Upper lobe of left lung (tissue), 4 donors: ENCODE measurements around the gene SKIL.

Experiments
- CTCF ChIP-seq, 6 experiments: fragments of 450-650 bp in 4 of 6; fragments of 200-600 bp in 2 of 6; sonication (generic) in 2 of 6; IDR thresholded peaks; one replicate each; pipeline ENCODE4 v1.5.1; 2016 to 2019; ENCODE audit warnings: antibody characterized with exemption in 6 of 6
- EP300 ChIP-seq, 4 donors: sonication (generic); formaldehyde crosslinking; IDR thresholded peaks; one replicate each; pipeline ENCODE4 v1.5.1; 2017; ENCODE audit warnings: antibody characterized with exemption in 4 of 4, control low read depth in 2 of 4
- POLR2A ChIP-seq, 4 donors: fragments of 450-650 bp; IDR thresholded peaks; one replicate each; pipeline ENCODE4 v1.5.1; 2016 to 2017; ENCODE audit warnings: antibody characterized with exemption in 4 of 4, mild to moderate bottlenecking in 2 of 4
- POLR2AphosphoS5 ChIP-seq, 2 donors: sonication (generic); formaldehyde crosslinking; IDR thresholded peaks; one replicate each; pipeline ENCODE4 v1.5.1; 2017; ENCODE audit warnings: antibody characterized with exemption in 2 of 2

- no peak for TF ChIP-seq CTCF (IDR thresholded peaks at IDR 0.05)
- no peak for TF ChIP-seq POLR2A (IDR thresholded peaks at IDR 0.05)
- TF ChIP-seq POLR2AphosphoS5 (IDR thresholded peaks at IDR 0.05), result no peak
- no peak for TF ChIP-seq EP300 (IDR thresholded peaks at IDR 0.05)
Measured at GRCh38 chr3:170423001-170423615, 65.6 kb downstream of the SKIL start.
